ENCODE results near the gene CLDN6. TPM values are rescaled to one million over a fixed set of nuclear protein-coding genes. Genes with fewer than 3 reads are reported as not detected.
"Not testable (repeated sequence)": the region's sequence is repeated elsewhere in the genome, so short reads cannot be mapped to it uniquely, and the experiment has no call there.

CLDN6 gene
- total RNA-seq, 1 experiment from 2014 or later, result not detected

- no peak for DNase-seq (ENCODE audit: low read depth, low spot score)
- in situ Hi-C loops (cut with HindIII; ENCODE audit: low pct_unique_long_range_greater_than_20kb, low sequenced_read_pairs), result no loop called here
Observed at GRCh38 chr16:3054965-3055733, 37.2 kb upstream of the CLDN6 start.

GRCh38 chr16:3053330-3053710, 35.3 kb upstream of the CLDN6 start:
- DNase-seq (ENCODE audit: low read depth, low spot score); in situ Hi-C loops (cut with HindIII; ENCODE audit: low pct_unique_long_range_greater_than_20kb, low sequenced_read_pairs): not testable (repeated sequence)

GRCh38 chr16:3052571-3053329, 34.8 kb upstream of the CLDN6 start:
- DNase-seq (ENCODE audit: low read depth, low spot score); in situ Hi-C loops (cut with HindIII; ENCODE audit: low pct_unique_long_range_greater_than_20kb, low sequenced_read_pairs): not testable (repeated sequence)

- DNase-seq (ENCODE audit: low read depth, low spot score), result no peak
- in situ Hi-C loops (cut with HindIII; ENCODE audit: low pct_unique_long_range_greater_than_20kb, low sequenced_read_pairs), result no loop called here
Observed at GRCh38 chr16:3051494-3051893, 33.5 kb upstream of the CLDN6 start.

- DNase-seq (ENCODE audit: low read depth, low spot score), result no peak
- in situ Hi-C loops (cut with HindIII; ENCODE audit: low pct_unique_long_range_greater_than_20kb, low sequenced_read_pairs), result no loop called here
Observed at GRCh38 chr16:3051009-3051408, 33.0 kb upstream of the CLDN6 start.

GRCh38 chr16:3050487-3050886, 32.5 kb upstream of the CLDN6 start:
- DNase-seq (ENCODE audit: low read depth, low spot score), result no peak
- in situ Hi-C loops (cut with HindIII; ENCODE audit: low pct_unique_long_range_greater_than_20kb, low sequenced_read_pairs), result no loop called here

- in situ Hi-C loops (cut with HindIII; ENCODE audit: low pct_unique_long_range_greater_than_20kb, low sequenced_read_pairs), result no loop called here
- no peak for DNase-seq (ENCODE audit: low read depth, low spot score)
Observed at GRCh38 chr16:3049921-3050481, 32.0 kb upstream of the CLDN6 start.

- no peak for DNase-seq (ENCODE audit: low read depth, low spot score)
- in situ Hi-C loops (cut with HindIII; ENCODE audit: low pct_unique_long_range_greater_than_20kb, low sequenced_read_pairs), result no loop called here
Observed at GRCh38 chr16:3047387-3047720, 29.4 kb upstream of the CLDN6 start.

- DNase-seq (ENCODE audit: low read depth, low spot score), result no peak
- in situ Hi-C loops (cut with HindIII; ENCODE audit: low pct_unique_long_range_greater_than_20kb, low sequenced_read_pairs), result no loop called here
Observed at GRCh38 chr16:3046641-3047386, 28.8 kb upstream of the CLDN6 start.

GRCh38 chr16:3045758-3046640, 28.0 kb upstream of the CLDN6 start, which contains the start of gene MMP25:
TSS of gene MMP25 (plus strand) at chr16:3046561. CDS start at chr16:3046918, 357 bp downstream.
- DNase-seq (ENCODE audit: low read depth, low spot score), result no peak
- in situ Hi-C loops (cut with HindIII; ENCODE audit: low pct_unique_long_range_greater_than_20kb, low sequenced_read_pairs), result no loop called here

- in situ Hi-C loops (cut with HindIII; ENCODE audit: low pct_unique_long_range_greater_than_20kb, low sequenced_read_pairs), result no loop called here
Observed at GRCh38 chr16:3044708-3045107, 26.7 kb upstream of the CLDN6 start.

GRCh38 chr16:3042376-3042775, 24.4 kb upstream of the CLDN6 start:
- no peak for DNase-seq (ENCODE audit: low read depth, low spot score)
- in situ Hi-C loops (cut with HindIII; ENCODE audit: low pct_unique_long_range_greater_than_20kb, low sequenced_read_pairs), result no loop called here

More at GRCh38 chr16:3044708-3045107, 26.7 kb upstream of the CLDN6 start:
- DNase-seq (ENCODE audit: low read depth, low spot score), result no peak

GRCh38 chr16:3038896-3039295, 20.9 kb upstream of the CLDN6 start:
- no peak for DNase-seq (ENCODE audit: low read depth, low spot score)
- in situ Hi-C loops (cut with HindIII; ENCODE audit: low pct_unique_long_range_greater_than_20kb, low sequenced_read_pairs), result no loop called here

- DNase-seq (ENCODE audit: low read depth, low spot score), result no peak
- in situ Hi-C loops (cut with HindIII; ENCODE audit: low pct_unique_long_range_greater_than_20kb, low sequenced_read_pairs), result no loop called here
Observed at GRCh38 chr16:3038256-3038655, 20.3 kb upstream of the CLDN6 start.

- no peak for DNase-seq (ENCODE audit: low read depth, low spot score)
- in situ Hi-C loops (cut with HindIII; ENCODE audit: low pct_unique_long_range_greater_than_20kb, low sequenced_read_pairs), result no loop called here
Observed at GRCh38 chr16:3036726-3037315, 18.8 kb upstream of the CLDN6 start, which contains the start of gene BICDL2. TSS of gene BICDL2 (minus strand) at chr16:3036944. CDS start at chr16:3035496, 1,448 bp downstream.

GRCh38 chr16:3035972-3036725, 18.2 kb upstream of the CLDN6 start:
- no peak for DNase-seq (ENCODE audit: low read depth, low spot score)
- in situ Hi-C loops (cut with HindIII; ENCODE audit: low pct_unique_long_range_greater_than_20kb, low sequenced_read_pairs), result no loop called here
